A673 (cell line): ENCODE data around the gene KIRREL3.

Source experiments
- EZH2 ChIP-seq: fragments of 200-600 bp; sonication (generic); IDR thresholded peaks from 2 replicates; pipeline ENCODE4 v1.6.1; 2017; ENCODE audit warnings: borderline replicate concordance, low read depth, mild to moderate bottlenecking, mixed read lengths, antibody characterized with exemption, low read length; ENCODE audit not compliant: poor library complexity, severe bottlenecking
- TF ChIP-seq, protein P1 (sequence below): fragments of 300-800, 200-600 bp; sonication (generic); conservative IDR thresholded peaks from 2 replicates; pipeline ENCODE4 v1.5.1; 2017; ENCODE audit warnings: low read depth, mild to moderate bottlenecking, antibody characterized with exemption, low read length, moderate library complexity, mixed read lengths

DNA sequence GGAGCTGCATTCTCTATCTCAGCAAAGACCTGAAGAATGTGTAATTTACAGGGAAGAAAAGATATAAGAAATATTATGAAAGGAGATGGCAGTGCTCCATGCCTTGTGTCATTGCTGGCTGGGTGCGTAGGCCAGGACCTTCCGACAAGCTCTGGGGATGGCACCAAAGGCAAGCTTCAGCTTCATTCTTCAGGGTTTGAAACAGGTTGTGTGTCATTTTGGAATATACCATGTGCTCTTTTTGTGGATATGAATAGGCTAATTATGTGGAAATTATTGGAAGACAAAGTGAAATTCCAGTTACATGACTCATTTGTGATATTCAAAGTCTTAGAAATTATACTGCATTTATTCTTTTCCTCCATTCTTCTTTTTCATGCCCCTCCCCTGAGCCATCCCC, 5.7 kb upstream of the KIRREL3 start:
- TF ChIP-seq, protein P1, sequence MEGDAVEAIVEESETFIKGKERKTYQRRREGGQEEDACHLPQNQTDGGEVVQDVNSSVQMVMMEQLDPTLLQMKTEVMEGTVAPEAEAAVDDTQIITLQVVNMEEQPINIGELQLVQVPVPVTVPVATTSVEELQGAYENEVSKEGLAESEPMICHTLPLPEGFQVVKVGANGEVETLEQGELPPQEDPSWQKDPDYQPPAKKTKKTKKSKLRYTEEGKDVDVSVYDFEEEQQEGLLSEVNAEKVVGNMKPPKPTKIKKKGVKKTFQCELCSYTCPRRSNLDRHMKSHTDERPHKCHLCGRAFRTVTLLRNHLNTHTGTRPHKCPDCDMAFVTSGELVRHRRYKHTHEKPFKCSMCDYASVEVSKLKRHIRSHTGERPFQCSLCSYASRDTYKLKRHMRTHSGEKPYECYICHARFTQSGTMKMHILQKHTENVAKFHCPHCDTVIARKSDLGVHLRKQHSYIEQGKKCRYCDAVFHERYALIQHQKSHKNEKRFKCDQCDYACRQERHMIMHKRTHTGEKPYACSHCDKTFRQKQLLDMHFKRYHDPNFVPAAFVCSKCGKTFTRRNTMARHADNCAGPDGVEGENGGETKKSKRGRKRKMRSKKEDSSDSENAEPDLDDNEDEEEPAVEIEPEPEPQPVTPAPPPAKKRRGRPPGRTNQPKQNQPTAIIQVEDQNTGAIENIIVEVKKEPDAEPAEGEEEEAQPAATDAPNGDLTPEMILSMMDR = no peak
- no peak for TF ChIP-seq EZH2
